GM21447 (cell line): ENCODE measurements around the gene CNTN5.

ENCODE experiments used
- ATAC-seq: cut with Tn5 transposase; IDR thresholded peaks from one replicate; pipeline ENCODE4 v1.9.1; 2021; ENCODE audit not compliant: unreplicated experiment

CNTN5 gene

DNA sequence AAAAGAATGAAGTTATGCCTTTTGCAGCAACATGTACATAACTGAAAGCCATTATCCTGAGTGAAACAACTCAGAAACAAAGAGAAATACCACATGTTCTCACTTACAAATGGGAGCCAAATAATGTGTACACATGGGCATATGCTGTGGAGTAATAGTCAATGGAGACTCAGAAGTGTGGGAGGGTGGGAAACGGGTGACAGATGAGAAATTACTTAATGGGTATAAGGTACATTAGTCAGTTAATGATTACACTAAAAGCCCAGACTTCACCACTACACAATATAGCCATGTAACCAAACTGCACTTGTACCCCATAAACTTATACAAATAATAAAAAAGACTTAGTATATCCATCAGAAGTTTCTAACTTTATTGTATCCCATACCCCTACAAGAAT, 992.3 kb downstream of the CNTN5 start:
- ATAC-seq: no peak

DNA sequence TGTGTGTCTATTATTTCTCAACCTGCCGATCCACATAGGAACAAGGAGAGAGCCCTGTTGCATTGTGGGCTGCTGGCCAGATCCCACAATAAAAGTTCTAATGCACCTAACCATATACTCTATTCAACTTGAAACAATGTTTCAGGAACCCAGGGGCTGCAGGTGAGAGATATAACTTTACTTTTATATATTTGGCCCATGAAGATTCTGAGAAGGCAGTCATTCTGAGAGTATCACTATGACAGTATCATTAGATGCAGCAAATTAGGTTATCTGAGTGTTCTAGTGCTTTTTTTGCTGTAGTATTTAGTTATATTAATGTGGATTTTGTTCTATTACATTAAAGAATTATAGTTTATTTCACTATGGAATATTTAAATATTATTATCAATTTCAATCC, 1011.2 kb downstream of the CNTN5 start:
- no peak for ATAC-seq

DNA sequence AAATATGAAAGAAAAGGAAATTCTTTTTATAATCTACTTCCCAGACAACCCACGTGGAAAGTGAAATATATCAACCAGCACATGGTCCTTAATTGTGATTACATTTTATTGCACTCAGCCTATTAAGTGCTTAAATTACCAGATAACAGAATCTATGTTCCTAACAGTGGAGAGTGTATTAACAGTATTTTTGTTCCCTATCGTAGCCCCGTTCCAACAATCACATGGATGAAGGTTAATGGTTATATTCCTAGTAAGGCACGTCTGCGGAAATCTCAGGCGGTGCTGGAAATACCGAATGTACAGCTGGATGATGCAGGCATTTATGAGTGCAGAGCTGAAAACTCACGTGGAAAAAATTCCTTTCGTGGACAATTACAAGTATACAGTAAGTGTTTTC, 1040.3 kb downstream of the CNTN5 start:
- ATAC-seq: no peak

DNA sequence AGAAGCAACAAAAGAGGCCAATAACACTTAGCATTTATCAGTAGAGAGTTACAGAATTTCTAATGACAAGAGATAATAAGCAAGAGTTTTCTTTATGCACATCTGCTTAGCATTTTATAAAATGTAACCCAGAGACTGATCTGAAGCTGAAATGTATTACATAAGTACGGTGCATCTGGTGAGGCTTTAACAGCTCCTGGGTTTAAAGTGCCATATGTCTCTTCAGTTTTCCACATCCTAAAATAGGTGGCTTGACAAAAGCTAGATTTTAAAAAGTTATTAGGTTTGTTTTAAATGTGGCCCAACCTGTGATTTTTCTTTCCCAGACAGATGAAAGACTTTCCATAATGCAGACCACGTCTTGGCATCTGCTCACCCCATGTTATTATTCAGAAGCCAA, 1045.7 kb downstream of the CNTN5 start:
- no peak for ATAC-seq

DNA sequence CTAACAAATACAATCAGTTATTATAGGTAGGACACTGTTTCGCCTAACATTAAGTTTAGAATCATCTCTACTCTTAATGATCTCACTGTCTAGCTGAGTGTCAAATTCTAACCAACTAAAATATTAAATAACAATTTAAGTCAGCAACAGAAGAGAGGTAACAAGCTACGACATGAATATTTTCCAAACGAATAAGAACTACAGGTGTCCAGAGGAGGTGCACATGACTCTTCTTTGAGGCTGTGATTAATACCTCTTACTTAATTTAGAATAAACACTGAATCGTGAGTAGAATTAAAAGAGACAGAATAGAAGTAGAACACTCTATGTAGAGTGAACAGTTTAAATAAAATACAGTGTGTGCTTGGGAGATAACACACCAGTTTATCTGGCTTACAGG, 1047.4 kb downstream of the CNTN5 start:
- ATAC-seq: no peak

DNA sequence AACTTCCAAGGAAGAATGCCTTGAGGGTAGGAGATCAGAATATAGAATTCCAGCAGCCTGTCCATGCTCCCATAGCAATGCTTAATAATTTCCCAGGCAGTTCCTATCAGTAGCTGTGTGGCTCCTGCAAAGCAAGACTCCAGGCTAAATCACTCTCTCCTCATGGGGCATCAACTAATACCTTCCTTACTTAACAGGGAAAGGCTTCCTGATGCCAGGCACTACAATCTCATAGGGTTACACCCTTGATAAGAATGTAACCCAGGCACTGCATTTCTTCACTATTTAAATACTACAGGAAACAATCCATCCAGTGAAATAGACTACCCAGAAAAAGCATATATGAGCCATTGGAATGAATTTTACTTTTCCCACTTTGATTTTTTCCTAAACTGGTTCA, 1051.4 kb downstream of the CNTN5 start:
- ATAC-seq: no peak

DNA sequence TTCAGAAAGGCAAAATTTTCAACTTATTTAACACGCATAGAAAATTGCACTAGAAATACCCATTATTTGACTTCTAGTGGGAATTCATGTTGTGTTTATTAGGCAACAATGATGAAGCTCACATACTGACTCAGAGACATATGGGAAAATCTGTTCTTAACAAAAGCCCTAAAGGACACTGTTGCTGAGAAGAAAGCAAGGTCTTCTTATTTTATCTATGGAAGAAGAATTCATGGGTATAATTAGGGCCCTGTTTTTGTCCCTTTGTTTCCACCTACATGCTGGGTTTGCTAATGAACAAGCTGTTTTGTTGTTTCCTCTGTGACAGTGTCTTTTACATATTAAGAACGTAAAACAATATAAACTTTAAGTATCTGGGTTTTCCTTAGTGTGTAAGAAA, 1059.6 kb downstream of the CNTN5 start:
- ATAC-seq: no peak

DNA sequence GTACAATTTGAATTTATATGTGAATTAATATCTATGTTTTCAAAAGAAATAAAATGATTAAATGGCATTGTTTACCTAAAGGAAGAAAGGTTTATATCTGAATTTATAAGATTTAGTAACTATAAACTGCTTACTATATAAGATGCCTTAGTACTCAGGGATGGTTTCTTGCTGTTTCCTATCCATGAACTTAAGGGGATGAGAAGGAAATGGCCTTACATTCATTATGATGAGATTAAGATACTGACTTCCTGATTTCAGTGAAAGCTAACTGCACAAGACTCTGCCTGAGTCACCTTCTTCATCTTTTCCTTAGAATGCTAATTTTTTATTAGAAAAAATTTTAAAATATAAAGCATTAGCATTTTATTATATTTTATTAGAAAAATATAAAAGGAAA, 1060.1 kb downstream of the CNTN5 start:
- no peak for ATAC-seq

DNA sequence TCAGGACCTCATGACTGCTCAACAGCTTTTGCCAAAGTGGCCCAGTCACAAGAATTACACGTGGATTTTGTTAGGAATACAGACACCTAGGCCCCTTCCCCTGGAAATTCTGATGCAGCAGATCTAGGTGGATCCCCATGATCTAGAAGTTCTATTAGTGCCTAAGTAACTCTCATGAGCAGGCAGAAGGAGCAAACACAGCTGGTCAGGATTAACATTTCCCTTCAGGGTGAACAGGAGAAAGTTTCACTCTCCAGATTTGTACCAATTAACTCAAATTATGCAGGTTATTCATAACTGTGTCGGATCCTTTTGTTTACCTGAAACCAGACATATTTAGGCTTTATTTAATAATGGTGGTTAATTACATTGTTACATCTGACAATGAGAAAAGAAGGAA, 1072.9 kb downstream of the CNTN5 start:
- ATAC-seq: no peak

DNA sequence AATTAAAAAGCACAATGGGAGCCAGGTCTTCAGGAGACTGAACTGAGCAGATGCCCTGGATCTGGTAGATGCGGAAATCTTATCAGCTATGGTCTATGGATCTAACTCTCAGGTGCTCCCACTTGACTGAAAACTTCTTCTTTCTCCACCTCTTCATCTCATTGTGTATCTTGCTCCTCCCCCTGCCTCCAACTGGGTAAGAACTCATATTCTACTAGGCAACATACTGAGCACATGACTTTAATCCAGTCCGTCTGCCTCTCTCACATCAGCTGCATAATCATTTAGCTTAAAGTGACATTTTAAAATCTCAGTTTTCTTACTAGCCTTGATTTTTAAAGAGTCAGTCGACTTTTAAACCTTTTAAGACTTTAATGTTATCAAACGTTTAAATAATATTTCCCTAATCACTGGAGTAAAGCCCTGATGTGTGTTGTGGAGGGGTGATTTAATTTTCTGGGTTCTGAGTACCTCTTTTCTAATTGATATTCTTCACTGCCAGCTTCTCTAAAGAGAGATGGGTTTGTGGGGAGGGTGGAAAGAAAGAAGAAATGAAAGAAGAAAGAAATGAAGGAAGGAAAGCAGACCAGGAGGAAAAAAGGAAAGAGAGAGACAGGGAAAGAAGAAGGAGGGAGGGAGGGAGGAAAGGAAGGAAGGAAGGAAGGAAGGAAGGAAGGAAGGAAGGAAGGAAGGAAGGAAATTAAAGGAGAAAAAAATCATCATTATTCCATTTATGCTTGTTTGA, 1073.5 kb downstream of the CNTN5 start:
- no peak for ATAC-seq

DNA sequence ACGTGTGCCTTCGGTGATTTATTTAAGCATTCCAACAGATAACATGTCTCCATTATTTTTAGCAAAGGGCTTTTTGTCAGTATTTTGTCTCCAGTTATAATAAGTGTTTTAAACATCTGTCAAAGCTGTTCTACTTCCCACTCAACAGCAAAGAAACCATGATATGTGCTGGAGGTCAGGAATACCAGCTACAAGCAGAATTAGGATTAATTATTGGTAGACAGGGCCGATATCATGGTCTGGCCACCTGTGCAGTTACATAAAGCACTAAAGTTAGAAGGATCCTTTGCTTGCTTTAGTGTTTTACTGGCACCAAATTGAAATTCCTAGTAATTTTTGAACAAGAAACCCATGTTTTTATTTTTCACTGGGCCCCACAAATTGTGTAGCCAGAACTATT, 1075.1 kb downstream of the CNTN5 start:
- no peak for ATAC-seq

DNA sequence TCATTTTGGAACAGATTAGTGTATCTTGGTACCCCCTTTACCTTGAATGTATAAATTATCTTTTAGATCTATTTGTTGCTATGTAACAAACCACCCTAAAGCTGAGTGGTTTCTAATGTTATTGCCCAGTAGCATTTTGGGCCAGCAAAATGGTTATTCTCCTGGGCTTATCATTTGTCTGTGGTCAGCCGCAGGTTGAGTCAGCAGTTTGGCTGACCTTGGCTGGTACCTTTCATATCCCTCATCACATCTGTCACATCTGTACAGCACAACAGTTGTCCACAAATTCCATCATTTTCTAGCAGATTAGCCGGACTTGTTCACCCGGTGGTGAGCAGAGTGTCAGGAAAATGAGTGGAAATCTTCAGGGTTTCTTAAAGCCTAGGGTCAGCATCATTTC, 1077.8 kb downstream of the CNTN5 start:
- ATAC-seq: no peak

DNA sequence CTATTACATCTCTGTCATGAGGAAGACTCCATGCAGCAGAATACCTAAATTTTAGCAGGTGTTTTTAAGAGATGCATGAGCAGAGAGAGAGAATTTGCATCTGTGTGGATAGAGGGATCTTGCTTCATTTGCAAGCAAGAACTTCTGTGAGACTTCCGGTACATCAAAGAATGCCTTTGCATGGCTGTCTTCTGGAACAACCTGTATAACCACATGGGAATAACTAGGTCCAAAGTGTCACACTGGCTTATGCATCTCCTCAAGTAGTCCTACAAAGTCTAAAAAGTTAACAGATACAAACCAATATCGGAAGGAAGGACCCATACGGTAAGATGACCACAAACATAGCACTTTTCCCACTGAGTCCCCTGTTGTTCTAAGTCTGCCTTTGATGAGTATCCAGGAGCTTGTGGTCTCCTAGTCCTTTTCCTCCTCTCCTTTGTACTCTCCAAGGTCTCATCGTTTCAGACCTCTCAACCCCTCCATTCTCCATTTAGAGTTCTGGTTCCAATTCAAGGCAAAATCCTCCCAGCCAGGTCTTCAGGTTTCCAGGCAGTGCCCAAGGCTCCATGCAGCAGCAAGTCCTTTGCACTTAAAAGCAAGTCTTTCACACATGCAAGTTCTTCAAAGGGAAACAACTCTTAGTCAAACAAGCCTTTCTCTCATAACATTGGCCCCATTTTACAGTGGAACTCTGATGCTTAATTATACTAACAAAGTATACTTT, 1084.7 kb downstream of the CNTN5 start:
- no peak for ATAC-seq

DNA sequence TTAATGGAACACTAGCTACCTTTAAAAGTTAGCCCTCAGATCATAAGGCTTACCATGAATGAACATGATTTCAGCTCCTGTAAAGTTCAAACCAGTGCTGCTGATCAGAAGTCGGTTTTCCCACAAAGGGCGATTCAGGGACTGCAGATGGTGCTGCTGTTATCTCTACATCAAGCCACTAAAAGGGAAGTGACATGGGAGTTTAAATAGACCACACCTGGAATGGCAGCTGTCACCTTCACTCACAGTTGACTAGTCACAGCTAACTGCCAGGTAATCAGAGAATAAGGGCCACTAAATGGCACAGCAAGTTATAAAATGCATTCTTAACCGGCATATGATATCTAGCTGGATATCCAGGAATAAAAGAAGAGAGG, 1085.2 kb downstream of the CNTN5 start:
- no peak for ATAC-seq

DNA sequence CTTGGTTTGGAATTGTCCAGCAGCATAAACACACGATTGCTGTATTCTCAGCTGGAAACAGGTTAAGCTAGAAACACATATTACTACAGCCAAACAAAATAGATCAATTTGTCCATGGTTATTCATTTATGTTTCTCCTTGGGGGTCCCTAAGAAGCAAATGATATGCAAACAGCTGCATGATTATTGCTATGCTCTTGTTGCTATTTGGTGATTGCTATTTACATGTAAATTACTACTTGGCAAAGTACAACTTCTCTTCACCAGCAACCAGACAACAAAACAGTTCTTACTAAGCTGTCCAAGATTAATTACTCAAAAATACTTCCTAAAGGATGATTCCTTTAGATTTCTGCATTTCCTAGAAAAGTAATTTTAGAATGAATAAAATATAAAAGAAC, 1098.4 kb downstream of the CNTN5 start:
- ATAC-seq: no peak

DNA sequence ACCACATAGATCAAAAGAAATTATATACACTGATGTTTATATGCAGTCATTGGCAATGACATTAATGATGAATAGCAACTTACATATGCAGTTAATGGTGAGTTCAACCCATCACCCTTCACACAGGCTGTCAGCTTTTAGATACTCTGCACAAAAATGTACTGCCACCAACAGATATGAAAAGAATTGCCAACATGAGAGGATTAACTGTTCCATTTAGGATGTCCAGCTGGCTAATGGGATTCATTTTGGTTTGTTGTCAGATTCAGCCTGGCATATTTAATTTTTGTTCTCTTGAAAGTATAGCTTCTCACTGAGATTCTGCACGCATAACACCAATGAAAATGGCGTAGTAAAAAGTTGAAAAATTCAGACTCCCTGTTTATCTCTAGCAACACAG, 1112.4 kb downstream of the CNTN5 start:
- no peak for ATAC-seq

DNA sequence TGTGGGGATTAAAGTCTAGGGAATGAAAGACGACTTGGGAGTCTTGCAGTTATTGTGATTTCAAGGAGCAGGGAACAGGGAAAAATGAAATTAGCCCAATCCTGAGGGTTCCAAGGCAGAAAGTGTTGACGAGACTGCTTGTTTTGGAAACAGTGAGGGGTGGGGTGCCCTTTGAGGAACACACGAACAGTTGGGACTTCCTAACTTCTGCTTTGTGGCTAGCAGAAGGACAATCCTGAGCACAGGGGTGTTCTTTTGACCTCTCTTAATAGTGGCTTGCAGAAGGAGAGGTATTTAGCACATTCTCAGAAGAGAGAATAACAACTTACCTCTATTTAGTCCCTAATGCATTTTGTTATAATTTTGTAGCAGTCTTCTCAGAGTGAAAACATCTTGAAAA, 1120.5 kb downstream of the CNTN5 start:
- ATAC-seq: no peak

DNA sequence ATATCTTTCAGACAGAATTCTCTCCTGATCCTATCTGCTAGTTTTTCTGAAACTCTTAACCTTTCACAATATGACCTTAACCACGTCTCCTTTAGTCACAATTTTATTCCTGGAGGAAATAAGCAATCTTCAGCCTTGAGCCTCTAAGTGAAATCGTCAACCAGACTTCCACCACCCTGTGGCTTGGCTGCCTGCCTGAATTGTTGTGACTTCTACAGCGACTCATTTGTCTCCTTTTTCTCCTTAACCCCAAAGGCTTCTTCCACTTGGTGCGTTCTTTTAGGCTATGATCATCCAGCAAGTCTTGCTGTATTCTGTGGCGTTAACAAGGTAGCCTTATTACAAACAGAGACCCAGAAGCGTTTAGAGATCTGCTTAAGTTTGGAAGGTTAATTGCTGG, 1131.2 kb downstream of the CNTN5 start:
- no peak for ATAC-seq

DNA sequence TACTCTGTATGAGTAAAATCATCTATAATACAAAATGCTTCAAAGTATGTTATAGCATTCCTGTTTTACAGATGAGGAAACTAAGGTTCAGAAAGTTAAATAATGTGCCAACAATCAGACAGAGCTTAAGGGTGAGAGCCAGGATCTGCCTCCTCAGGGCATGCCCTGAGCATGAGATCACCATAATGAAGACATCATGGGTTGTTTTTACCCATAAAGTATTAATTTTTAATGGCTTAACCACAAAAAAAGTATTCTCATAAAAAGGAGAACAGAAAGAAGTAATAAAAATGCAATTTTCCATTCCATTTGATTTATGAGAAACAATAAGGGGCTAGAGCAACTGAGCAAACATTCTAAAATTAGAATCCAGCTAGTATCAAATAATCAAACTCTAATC, 1132.0 kb downstream of the CNTN5 start:
- no peak for ATAC-seq

DNA sequence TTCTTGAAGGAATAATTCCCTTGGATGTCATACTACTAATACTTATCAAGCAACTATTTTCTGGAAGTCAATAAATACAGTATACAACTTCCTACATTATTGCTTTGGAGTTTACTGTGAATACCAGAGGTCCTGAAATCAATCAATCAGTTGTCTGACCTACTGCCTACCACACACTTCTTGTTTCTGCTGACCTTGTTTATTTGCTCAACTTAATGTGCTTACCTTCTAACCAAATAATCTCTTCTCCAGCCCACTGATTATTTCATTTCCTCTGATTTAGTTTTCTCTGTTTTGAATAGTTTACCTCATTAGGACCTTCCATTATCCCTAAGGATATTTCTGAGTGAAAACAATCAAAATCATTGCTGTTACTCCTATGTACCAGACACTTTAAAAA, 1142.7 kb downstream of the CNTN5 start:
- ATAC-seq: no peak

DNA sequence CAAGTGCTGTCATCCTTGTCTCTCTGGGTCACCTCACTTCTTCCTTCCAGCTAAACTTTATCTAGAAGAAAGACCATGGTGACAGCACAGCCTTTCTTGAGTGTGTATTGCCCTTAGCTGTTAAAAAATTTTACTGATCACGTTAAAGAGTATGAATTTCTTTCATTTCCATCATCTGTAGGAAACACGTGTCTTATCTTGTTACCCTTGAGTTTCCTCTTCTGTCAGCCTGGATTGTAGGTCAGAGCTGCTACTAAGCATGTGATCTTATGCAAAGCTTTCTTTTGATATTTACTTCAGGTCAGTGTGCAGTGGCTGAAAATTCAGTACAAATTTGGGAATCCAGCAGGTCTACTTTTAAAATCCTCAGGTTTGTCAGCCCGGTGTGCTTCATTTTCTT, 1154.1 kb downstream of the CNTN5 start:
- no peak for ATAC-seq

DNA sequence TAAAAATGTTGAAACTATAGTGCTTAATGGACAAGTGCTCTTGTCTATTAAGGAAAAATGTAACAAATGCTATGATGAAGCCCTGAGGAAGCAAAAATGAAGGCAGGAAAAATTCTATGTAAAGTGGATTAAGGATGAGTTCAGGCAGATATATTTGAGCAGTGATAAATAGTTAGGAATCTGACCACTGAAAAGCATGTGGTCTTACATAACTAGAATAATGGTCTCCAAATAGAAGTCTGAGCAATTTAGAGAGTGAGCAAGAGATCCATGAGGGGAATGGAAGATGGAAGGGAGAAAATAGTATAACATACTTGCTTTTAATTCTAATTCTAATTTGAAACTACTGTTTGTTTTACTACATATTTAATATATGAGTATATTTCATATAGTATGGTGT, 1155.7 kb downstream of the CNTN5 start:
- no peak for ATAC-seq

DNA sequence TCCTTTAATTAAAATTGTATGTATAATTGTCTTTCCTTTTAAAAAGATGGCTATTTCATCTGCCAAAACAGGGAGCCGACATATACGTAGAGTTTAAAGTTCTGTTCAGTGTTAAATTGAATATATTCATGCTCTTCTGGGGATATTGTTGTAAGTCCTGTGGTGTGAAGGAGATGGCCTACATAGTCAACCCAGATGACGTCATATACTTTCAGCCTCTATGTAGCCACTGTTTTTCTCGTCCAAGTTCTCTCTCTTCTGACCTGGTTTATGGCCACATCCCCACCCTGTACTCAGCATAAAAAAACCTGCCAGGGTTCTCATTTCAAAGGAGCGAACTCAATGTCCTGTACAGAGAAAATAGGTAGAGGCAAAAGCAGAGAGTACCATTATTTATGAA, 1156.9 kb downstream of the CNTN5 start:
- no peak for ATAC-seq
